8988T (cell line): ENCODE data around the gene IFT43.

Experiments used
- DNase-seq: peaks from one replicate; pipeline ENCODE4 v3.0.0; 2011

Gene IFT43

DNA sequence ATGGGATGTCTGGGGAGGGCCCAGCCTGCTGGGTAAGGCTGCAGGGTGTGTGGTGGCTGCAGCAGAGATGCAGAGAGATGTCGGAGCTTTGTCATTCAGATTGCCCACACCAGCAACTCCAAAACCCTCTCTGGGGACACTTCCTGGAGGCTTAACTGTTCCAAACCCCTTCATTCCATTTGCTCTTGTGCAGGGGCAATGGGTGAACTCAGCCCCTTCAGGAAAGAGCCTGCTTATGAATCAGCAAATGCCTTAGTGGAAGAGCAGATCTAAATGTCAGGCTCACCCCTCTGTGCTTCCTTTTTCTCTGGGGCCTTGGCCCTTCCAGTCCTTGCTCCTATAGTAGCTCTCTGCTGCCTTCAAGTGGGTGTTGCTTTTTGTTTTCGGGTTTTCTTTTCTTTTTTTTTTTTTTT, 129.5 kb downstream of the IFT43 start:
- no peak for DNase-seq

DNA sequence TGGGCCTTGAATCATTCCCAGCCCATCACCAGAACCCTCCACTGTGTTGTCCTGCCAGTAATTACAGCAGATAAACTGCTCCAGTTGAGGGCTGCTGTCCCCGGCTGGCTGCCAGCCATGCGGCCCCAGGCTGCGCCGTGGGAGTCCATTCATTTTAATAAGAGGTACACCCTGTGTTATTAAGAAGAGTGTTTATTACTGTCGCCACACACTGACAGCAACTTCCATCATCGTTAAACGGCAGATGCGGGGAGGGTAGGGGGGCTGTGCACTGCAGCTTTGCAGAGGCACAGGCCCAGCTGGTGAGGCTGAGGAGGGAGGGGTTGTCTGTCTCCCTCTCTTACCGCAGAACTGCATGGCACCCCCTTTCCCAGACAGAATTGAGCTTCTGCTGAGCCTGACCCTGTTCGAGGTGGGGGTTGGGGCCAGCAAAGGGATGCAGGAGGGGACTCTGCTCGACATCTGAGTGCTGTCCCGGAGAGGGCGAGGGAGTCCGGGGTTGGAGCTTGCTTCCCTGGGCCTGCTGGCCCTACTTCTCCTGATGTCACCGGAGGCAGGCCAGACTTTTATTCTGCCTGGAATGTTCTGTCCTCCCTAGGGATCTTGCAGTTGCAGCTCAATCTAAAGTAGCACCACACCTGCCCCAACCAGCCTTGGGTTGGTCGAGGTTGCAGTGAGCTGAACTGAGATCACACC, 132.4 kb downstream of the IFT43 start:
- no peak for DNase-seq

- DNase-seq: no peak
These were observed 133.0 kb downstream of the IFT43 start for GRCh38 chr14:76118594-76118993.

GRCh38 chr14:76121089-76121748, 135.7 kb downstream of the IFT43 start:
- DNase-seq: no peak

DNA sequence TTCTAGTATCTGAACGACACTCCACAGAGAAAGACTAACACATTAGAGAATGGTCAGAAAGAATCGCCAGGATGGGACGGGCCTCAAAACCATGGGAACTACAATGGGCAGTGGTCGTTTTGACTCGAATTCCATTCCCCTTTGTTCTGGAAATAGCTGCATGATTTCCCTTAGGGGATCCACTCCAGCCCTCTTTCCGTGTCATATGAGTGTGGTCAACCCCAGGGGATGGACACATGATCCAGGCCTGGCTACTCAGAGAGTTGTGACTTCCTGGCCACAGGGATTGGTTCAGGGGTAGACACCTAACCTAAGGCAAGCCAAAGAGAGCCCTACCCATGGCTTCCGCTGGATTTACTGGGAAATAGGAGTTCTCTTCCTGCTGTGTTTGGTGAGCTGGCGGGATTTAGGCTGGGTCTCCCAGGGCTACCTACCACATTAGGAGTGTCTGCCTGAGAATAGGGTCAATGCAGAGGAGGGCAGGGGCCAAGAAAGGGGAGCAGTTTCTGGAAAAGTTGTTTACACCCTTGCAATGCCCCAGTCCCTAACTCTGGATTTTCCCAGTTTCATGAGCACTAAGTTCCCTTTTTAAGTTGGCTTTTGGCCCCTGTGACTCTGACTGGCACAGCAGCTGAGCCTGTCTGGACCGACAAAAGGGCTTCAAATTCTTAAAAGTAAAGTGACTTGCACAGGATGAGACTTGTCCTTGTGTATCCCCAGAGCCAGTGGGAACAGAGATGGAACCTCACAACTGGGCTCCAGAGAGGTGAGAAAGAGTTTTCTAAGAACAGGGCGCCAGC, 138.1 kb downstream of the IFT43 start:
- no peak for DNase-seq

GRCh38 chr14:76125511-76125910, 139.9 kb downstream of the IFT43 start:
- no peak for DNase-seq

- no peak for DNase-seq
These were observed 140.5 kb downstream of the IFT43 start for GRCh38 chr14:76126076-76126475.

DNA sequence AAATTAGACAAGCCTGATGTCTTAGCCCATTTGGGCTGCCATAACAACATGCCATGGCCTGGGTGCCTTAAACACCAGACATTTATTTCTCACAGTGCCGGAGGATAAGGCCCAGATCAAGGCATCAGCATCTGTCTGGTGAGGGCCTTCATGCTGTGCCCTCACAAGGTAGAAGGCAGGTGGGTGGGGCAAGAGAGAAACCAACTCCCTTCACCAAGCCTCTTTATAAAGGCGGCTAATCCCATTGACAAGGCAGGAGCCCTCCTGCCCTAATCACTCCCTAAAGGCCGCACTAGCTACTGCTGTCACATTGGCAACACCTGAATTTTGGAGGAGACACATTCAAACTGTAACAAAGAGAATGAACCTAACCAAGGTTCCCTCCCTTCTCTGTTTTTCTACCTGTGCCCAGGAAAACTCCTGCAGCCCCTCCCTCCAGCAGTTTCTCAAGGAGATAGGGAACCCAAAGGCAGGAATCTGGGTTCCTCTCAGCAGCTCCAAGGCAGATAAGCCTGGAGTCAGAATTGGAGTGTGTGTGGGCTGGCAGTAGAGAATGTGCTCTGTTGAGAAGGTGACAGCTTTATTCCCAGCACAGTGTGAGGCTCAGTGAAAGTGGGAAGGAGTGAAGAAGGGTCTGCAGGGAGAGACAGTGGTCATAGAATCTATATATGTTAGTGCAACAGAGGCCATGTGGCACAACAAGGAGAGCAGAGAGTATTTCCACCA, 144.5 kb downstream of the IFT43 start:
- DNase-seq: no peak

- DNase-seq: no peak
These were observed 145.8 kb downstream of the IFT43 start for GRCh38 chr14:76131071-76131965.

DNA sequence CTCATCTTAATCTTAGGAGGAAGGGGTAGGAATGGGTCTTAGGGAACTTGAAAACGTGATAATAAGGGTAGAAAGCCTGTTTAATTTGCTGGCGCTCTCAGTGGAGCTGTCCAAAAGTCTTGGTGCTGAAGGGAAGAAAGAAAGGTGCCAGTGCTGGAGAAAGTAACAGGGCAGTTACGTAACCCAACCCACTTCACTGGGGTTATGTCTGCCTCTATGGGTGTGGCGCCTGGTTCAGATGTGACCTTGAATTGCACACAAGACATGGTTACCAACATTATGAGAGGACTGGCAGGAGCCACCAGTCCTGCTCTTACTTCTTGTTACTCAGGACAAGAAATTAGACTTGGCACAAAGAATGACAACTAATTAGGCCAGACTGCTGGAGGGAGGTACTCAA, 147.5 kb downstream of the IFT43 start:
- DNase-seq: no peak
